Measurements from ENCODE around the gene NFIB. TPM values are rescaled to one million over a fixed set of nuclear protein-coding genes. Genes with fewer than 3 reads are reported as not detected.
A peak's percentile ranks its signal among the peaks of the same experiment; 100 is the strongest.

NFIB gene
- total RNA-seq, 1 donor from 2014 or later = 38.5 TPM

GRCh38 chr9:14077672-14078071 lies 236.3 kb downstream of the NFIB start:
- no peak for DNase-seq (ENCODE audit: low read depth)

- DNase-seq (ENCODE audit: low read depth) = no peak
Observed at GRCh38 chr9:14075218-14075617, 238.7 kb downstream of the NFIB start.

DNA sequence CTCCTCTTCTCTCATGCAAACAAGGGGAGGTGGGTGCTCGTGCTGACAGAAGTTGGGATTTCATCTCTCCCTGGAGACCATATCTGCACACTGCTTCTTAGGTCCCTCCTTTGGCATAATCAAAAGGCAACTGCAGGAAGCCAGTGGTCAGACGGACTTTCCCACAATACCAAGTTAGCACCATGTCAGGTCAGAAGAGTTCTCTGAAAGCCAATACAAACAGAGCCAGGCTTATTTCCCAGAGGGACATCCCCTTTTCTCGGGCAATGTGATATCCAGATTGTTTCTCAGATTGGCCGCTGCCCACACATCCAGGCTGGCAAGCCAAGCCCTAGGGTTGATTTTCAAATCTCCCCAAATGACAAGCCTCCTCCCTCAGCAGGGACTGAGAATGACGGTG lies 241.1 kb downstream of the NFIB start:
- no peak for DNase-seq (ENCODE audit: low read depth)

GRCh38 chr9:14071484-14071883 lies 242.5 kb downstream of the NFIB start:
- DNase-seq (ENCODE audit: low read depth) = no peak

DNA sequence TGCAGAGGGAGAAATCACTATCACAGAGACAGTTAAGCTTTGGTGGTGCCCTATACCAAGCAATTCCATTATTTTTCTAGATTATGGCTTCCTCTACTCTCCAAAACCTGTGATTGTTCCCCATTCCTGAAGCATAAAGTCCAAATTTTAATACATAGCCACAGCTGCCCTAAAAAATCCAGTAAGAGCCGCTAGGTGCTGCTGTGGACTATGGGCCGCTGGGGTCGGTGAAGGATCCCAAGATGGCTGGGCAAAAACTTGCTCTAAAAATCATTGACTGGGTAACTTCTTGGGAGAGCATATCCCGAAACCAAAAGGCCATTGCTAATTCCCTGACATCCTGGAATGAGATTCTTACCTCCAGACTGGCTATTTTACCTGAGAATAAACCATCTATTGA lies 245.3 kb downstream of the NFIB start:
- DNase-seq (ENCODE audit: low read depth) = no peak

- DNase-seq (ENCODE audit: low read depth) = no peak
Observed at GRCh38 chr9:14066831-14067230, 247.1 kb downstream of the NFIB start.

DNA sequence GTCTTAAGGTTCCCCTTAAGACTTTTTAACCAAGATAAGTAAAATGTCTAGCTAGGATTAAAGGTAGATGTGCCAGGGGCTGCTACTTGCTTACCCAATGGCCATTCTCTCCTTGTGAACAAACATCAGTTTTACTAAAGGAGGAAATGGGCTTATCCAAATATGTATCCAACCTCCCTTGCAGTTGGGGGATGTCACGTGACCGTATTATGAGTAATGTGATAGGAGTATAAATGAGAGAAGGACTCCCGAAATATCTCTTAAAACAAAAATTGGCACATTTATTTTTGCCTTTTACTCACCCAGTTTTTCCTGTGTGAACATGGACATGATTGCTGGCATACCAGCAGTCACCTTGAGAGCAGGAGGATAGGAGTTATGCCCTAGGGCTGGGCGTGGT lies 247.9 kb downstream of the NFIB start:
- DNase-seq (ENCODE audit: low read depth) = no peak

GRCh38 chr9:14064940-14065339 lies 249.0 kb downstream of the NFIB start:
- no peak for DNase-seq (ENCODE audit: low read depth)

- no peak for DNase-seq (ENCODE audit: low read depth)
Observed at GRCh38 chr9:14063756-14064155, 250.2 kb downstream of the NFIB start.

DNA sequence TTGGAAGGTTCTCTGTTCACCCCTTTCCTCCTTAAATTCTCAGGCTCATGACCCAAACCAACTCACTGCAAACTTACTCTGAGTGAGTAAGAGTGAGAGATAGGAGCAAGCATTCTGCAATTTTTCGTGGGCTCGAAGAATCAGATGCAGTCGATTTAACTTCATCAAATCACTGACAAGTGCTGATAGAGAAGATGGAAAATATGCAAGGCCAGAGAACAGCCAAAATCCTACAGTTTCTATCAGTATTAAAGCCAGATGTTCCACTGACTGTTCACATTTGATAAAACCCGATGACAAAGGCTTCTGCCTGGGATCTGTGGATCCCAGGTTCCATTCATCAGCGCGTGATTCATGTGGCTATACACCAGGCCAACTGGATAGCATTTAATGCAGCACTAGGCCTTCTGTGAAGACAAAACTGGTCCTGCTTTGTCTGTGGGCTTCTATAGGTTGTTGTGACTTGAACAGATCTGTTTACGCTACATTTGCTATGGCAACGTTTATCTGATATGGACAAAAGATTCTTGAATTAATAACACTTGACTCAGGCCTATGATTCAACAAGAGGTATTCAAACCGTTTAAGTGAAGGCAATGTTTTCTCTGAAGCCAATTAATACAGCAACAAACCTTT lies 251.2 kb downstream of the NFIB start:
- peak; percentile 33 for DNase-seq (ENCODE audit: low read depth)

DNA sequence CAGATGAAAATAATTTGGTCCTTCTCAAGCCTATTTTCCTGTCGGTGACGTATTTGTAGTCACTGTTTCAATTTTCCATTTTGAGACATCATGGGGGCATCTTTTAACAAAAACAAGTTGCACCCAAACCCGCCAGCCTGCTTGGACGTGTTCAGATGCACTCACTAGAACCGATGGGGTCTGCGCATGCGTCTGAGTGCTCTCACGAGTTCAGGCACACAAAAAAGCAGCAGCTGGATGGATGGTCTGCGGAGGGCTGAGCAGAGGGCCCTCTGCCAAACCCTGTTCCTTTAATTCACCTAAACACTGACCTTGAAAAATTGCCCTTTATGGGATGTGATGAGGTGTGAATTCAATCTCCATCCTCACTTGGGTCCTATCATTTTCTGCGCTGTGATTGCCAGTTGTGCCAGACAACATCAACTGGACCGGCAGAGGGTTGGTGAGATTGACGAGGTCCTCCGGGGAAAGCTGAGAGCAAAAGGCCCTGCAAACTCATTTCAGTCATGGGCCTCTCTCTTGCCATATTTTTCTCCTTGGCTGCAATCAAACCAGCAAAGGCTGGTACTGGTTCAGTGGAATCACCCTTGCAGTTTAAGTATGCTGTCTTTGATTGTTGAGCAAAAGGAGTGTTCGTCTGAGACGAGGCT lies 251.9 kb downstream of the NFIB start:
- DNase-seq (ENCODE audit: low read depth) = no peak

DNA sequence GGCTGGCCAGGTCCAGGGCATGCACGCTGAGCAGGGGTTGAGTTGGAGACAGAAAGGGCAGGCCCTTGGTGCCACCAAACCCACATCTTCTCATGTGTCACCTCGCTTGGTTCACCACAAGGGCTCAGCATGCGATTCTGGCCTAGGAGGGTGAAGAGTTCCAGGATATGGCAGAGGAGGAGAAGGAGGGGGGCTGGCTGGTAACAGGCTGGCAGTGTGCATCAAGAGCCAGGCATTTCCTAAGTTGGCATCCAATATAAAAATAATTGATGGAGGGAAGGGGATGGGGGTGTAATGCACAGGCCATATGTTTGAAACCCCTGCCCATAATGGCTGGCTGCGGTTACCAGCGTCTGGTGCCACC lies 255.6 kb downstream of the NFIB start:
- no peak for DNase-seq (ENCODE audit: low read depth)

DNA sequence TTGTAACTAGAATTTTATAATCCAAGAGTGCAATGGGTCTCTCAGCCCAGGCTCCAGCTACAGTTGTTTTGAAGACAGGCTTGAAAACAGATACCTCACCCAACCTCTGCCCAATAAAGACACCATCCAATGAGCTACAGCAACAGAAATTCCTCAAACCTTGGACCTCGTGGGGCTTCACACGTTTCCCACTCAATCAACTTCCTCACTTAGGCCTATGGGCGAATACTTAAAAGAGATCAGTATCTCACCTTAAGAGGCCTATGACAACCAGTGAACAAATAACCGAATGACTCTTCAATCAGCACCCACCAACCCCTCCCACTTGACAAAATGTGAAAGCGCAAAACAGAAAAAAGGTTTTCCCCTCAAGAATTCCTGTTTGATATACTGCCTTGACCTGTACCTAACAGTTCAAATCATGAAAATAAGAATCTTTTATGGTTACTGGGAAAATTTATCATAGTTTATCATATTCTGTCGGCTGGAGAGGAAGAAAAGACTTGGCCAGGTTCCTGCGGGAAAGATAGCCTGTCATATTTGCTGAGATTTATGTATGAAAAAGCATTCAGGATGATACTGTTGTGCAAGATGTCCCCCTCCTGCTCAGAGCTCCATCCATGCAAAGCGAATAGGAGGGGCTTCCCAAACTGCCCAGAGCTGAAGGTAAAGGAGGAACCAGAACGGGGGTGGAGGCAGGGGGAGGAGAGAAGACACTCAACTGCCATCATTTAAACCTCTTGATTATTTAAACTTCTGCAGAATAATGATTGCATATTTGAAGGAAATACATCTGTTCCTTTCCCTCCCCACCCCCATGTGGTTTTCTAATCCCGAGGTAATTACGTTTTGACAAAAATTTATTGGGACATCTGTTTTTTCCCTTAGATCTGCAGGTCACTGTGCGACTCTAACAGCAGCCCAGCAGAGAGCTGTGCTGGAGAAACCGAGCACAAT lies 256.3 kb downstream of the NFIB start:
- no peak for DNase-seq (ENCODE audit: low read depth)

GRCh38 chr9:14056316-14056861 lies 257.6 kb downstream of the NFIB start:
- no peak for DNase-seq (ENCODE audit: low read depth)

GRCh38 chr9:14054096-14054495 lies 259.8 kb downstream of the NFIB start:
- no peak for DNase-seq (ENCODE audit: low read depth)

DNA sequence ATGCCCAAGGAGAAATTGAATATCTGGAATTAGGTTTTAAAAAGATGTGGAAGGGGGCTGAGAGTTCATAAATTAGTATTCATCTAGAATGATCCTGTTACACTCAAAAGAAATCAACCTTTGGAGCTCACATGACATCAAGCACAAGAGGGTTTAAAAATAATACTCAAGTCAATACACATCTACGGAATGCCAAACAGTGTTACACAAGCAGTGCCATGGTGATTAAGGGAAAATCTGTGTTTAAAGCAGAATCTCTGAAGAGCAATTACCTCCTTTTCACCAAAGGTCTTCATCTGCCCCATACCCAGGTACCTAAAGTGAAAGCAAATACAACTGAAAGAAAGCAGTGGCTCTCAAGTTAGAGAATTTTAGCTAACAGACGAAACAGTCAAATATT lies 261.6 kb downstream of the NFIB start:
- no peak for DNase-seq (ENCODE audit: low read depth)

DNA sequence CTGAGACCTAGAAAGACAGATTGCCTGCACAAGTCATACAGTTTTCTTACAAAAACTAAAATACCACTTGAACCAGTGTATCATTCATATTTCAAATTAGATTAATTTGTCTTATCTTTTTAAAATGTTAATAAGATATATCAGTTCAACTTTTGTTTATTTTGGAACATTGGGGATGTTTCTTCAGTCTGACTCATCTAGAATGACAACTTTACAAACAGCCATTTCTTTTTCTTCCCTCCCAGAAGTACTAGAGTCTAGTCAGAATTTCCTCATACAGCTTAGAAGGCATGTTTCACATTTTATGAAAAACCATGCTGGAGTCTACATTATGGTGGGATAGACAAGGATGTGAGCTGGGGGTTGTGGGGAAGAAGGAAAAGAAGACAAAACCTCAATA lies 262.5 kb downstream of the NFIB start:
- DNase-seq (ENCODE audit: low read depth) = no peak

DNA sequence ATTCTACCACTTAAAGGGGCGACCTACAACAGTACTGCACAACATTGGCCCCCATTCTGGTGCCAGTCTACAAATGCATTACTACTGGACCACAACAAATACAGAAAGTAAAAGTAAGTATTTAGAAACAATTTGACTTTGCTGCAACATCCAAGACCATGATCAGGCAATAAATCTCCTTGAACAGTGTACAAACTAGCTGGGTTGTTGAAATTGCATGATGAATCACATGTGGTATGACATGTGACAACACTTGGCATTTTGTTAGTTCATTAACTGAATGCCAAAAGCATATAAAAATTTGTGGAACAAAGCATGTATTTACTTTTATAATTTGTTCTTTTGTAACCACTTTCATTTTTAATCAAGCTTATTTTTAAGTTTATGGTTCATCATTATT lies 270.5 kb downstream of the NFIB start:
- peak; percentile 81 for DNase-seq (ENCODE audit: low read depth)

DNA sequence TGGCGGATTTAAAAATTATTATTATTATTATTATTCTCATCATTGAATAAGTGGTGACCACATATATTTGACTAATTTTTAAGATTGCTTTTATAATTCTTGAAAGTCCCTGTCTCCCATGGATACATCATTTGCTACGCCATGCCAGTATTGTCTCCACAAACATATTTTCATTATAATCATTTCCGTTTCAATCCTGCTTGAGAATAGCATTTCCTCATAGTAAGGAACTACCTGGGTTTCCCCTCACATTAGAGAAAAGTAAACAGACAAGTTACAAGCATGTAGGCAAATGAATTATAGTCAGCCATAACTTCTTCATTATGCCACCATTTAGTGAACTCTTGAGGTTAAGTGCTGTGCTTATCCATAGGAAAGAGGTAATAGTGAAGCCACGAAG lies 276.6 kb downstream of the NFIB start:
- no peak for DNase-seq (ENCODE audit: low read depth)

DNA sequence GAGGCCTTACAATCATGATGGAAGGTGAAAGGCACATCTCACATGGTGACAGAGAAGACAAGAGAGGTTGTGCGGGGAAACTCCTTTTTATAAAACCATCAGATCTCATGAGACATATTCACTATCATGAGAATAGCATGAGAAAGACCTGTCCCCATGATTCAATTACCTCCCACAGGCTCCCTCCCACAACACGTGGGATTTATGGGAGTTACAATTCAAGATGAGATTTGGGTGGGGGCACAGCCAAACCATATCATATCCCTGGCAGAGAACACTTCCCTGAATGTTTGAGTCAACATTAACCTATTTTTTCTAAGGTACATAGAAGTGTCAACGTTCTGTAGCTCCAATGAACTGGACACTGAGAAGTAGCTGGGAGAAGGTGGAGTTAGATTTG lies 280.9 kb downstream of the NFIB start:
- no peak for DNase-seq (ENCODE audit: low read depth)

Measured in renal cortical epithelial cell (primary cell).